HG03378 (cell line): ENCODE data around the gene USP53.
A peak's percentile ranks its signal among the peaks of the same experiment; 100 is the strongest.
"Not testable (repeated sequence)": the region's sequence is repeated elsewhere in the genome, so short reads cannot be mapped to it uniquely, and the experiment has no call there.

Experiments
- ATAC-seq: cut with Tn5 transposase; IDR thresholded peaks from one replicate; pipeline ENCODE4 v1.9.1; 2021; ENCODE audit warnings: mild to moderate bottlenecking, moderate library complexity; ENCODE audit not compliant: unreplicated experiment

The USP53 gene

DNA sequence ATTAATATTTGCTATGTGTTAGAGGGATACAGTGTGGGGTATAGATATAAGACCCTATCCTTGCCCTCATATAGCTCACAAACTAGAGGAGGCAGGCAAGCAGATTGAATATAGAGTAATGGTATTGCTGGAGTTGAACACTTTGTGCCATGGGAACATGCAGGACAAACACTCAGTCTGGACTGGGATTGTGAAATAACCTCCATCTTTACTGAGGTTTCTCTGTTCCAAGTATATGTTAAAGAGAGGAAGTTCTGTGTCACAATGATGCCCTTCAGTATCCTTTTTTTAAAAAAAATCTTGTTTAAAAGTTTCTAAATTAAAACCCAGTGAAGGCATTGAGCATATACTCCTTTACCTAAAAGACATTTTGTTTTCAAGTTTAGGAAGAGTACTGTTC is 100.7 kb downstream of the USP53 start:
- no peak for ATAC-seq

DNA sequence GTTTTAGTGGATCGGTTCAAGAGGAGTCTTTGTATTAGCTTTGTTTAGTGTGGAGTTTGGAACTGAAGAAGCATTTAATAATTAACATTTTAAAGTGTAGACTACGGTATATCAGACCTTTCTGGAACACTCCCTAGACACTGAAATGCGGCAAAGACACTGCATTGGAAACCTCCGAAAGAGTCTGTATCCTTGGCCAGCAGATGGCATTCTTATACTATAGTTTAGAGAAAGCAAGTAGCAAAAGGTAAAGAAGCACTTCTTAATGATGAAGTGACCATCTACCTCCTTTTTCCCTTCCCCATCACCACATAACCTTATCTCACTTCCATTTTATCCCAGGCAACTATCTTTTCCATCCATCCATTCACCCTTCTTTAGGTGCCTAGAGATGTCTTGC is 101.8 kb downstream of the USP53 start:
- ATAC-seq: peak; percentile 75

DNA sequence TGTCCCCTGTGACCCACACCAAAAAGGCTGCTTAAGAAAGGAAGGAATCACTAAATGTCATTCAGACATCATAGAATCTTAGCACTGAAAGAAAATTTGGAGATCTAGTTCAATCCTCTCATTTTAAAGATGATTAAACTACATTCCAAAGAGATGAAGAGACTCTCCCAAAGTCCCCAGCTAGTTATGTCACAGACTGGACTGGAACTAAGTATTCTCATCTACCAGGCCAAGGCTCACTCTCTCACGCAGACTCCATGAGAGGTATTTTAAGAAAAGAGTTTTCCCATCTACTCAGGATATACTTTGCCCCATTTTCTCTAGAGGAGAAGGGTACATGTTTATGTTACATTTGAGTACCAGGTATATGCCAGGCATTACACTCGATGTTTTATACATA is 102.5 kb downstream of the USP53 start:
- ATAC-seq: no peak

GRCh38 chr4:119317990-119318389 is 105.5 kb downstream of the USP53 start:
- ATAC-seq: no peak

GRCh38 chr4:119321921-119322687 is 109.6 kb downstream of the USP53 start, which contains the start of gene FABP2:
FABP2 (minus strand) TSS chr4:119322138; CDS start chr4:119322102, 36 bp downstream.
- ATAC-seq: no peak

- ATAC-seq: no peak
Measured at GRCh38 chr4:119328695-119329094, 116.2 kb downstream of the USP53 start.

DNA sequence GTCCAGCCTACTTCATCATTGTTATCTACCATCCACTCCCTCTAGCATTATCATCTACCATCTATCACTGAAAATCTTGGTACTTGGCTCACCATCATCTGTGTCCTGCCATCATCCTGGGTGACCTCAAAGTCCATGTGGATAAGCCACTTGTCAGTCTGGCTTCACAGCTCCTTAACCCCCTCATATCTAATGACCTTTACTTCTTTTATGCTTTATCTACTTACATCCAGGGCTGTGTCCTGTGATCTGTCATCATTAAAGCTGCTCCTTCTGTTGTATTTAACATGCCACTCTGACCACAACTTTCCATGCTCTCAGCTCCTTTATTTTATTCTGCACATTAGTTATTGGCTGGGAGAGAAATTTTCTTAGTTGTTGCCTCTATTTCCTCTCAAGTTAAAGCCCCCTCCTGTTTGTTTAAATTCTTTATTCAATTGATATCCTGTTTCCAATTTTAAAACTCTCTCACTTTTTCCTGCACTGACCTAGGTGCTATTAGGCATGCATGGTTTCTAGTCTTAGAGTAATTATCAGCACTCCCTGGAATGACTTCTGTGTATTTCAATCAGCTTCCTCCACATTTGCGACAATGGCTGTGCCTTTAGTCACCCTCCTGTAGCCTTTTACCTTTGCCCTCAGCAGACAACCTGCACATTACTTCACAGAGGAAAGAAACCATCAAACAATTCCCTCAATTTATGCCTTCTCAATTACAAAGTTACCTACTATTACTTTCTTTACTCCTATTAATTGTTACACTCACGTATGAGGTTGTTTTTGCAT is 117.5 kb downstream of the USP53 start:
- ATAC-seq: no peak

DNA sequence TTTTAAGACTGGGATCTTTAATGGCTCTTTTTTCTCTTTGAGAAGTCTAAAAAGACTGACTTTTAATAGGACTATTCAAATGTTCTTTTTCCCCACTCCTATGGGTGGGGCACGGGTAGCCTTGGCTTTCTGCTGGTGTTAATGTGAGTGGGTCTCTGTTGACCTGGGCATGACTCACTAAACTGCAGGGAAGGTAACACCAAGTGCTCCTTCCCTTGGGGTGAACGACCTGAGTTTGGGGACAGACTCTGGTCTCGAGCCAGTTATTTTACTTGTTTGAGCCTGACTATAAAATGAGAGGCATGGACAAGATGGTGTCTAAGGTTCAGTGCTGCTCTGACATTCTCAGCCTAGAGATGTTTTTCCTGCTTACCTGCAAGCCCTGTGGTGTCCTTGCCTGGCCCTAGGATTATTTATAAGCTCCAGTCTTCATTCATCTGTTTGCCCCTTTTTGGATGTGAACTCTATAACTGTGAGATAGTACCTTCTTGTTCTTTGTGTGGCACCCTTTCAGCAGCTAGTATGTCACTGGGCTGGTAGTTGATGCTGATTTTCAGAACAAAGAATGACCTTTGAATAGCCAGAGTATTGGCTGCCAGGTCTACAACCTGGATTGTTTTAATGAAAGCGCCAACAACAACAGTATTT is 123.9 kb downstream of the USP53 start:
- not testable (repeated sequence) for ATAC-seq

DNA sequence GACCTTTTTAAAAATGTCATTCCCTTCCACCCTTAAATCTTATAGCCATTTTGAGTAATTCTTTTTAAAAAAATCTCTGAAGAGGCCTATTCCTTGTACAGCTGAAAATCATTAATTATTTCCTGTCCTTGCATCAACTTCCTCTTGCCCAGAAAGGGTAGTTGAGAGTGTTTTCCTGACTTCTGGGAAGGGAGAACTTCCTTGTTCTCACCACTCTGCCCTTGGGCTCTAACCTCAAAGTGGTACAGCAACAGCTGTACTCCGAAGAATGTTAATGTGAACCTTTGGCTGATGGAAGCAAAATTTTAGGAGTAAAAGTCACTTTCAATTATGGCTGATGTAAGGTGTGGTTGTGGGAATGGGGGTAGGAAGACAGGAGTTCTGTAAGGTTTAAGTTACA is 124.5 kb downstream of the USP53 start:
- ATAC-seq: no peak

- ATAC-seq: not testable (repeated sequence)
Measured at GRCh38 chr4:119339895-119340294, 127.4 kb downstream of the USP53 start.

DNA sequence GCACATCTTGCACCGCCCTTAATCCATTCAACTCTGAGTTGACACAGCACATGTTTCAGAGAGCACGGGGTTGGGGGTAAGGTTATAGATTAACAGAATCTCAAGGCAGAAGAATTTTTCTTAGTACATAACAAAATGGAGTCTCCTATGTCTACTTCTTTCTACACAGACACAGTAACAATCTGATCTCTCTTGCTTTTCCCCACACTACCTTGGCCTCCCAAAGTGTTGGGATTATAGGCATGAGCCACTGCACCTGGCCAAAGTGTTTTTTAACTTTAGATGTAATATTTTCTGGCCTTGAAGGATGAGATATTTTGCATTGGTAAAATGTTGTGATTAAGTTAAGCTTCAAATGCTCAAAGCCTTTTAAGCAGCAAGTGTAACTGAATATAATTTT is 130.8 kb downstream of the USP53 start:
- ATAC-seq: not testable (repeated sequence)
